BJ (cell line): ENCODE measurements around the gene WBP4. TPM values are rescaled to one million over a fixed set of nuclear protein-coding genes. Genes with fewer than 3 reads are reported as not detected.
"Not testable (repeated sequence)": the region's sequence is repeated elsewhere in the genome, so short reads cannot be mapped to it uniquely, and the experiment has no call there.

Source experiments
- CTCF ChIA-PET: fragments of 350-600 bp; formaldehyde crosslinking; extraction: SDS; loops from one replicate; lab custom pipeline; 2021; ENCODE audit warnings: antibody characterized with exemption, inconsistent platforms; lab: Yijun Ruan, JAX
- POLR2A ChIA-PET: fragments of 300-600 bp; sonication (Branson Sonifier 250); formaldehyde crosslinking; extraction: SDS; loops from one replicate; lab custom pipeline; 2021; ENCODE audit warnings: antibody characterized with exemption; lab: Charles Lee
- DNase-seq: peaks from one replicate; pipeline ENCODE4 v3.0.0-alpha.2; 2011; ENCODE audit warnings: low read depth
- H3K27me3 ChIP-seq: 2 replicates; pipeline ENCODE4 v1.6.0; 2011; ENCODE audit warnings: low read length; ENCODE audit not compliant: control insufficient read depth, insufficient read depth
- H3K36me3 ChIP-seq: 2 replicates; pipeline ENCODE4 v1.5.1; 2011; ENCODE audit warnings: low read length; ENCODE audit not compliant: control insufficient read depth, insufficient read depth
- H3K4me3 ChIP-seq: 2 replicates; pipeline ENCODE4 v1.5.1; 2011; ENCODE audit warnings: low read depth, mild to moderate bottlenecking, control low read depth, low read length
- polyA plus RNA-seq: library from polyadenylated mRNA; depleted of rRNA; stranded (reverse); fragments of >200 nt; gene quantifications from 2 replicates; pipeline ENCODE4 v1.2.3, GENCODE V29; 2011; rRNA removed
- small RNA-seq: library from RNA; depleted of rRNA; stranded (forward); fragments of <200 nt; gene quantifications from one replicate; pipeline ENCODE3, GENCODE V24; 2012; ENCODE audit warnings: low replicate concordance, low read depth; ENCODE audit not compliant: insufficient read length
- TF ChIP-seq, protein P1 (sequence below): IDR thresholded peaks from 2 replicates; pipeline ENCODE4 v1.5.1; 2011; ENCODE audit warnings: low read depth, mild to moderate bottlenecking, control low read depth, inconsistent platforms, low read length, moderate library complexity; ENCODE audit not compliant: insufficient read depth

WBP4 gene
- polyA plus RNA-seq, 1 experiment: 4.9 TPM

DNA sequence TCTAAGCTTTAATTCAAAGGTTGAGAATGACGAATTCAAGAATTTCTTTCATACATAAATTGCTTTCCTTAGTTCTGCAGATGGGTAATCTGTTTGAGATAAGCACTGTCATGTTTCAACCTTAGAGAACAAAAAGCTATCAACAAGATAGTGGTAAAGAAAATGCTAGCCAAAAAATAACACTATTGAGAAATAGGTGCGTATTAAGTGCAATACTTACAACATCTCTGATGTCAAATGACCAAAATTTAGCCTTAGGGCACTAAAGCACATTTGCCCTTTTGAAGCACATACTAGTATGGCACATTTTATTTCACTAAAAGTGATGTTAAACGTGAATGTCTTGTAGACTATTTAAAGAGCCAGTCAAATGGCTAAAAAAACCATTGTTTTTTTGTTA is 66.4 kb downstream of the WBP4 start:
- Histone ChIP-seq H3K36me3 (no peaks in the 10 kb centered on the region; the same call in 1 of the 2 replicates), H3K27me3 (no peaks in the 10 kb centered on the region), H3K4me3 (no peak overlapping the region)
- TF ChIP-seq, protein P1, sequence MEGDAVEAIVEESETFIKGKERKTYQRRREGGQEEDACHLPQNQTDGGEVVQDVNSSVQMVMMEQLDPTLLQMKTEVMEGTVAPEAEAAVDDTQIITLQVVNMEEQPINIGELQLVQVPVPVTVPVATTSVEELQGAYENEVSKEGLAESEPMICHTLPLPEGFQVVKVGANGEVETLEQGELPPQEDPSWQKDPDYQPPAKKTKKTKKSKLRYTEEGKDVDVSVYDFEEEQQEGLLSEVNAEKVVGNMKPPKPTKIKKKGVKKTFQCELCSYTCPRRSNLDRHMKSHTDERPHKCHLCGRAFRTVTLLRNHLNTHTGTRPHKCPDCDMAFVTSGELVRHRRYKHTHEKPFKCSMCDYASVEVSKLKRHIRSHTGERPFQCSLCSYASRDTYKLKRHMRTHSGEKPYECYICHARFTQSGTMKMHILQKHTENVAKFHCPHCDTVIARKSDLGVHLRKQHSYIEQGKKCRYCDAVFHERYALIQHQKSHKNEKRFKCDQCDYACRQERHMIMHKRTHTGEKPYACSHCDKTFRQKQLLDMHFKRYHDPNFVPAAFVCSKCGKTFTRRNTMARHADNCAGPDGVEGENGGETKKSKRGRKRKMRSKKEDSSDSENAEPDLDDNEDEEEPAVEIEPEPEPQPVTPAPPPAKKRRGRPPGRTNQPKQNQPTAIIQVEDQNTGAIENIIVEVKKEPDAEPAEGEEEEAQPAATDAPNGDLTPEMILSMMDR: no peak
- no peak for DNase-seq
- ChIA-PET CTCF (no interaction called here), POLR2A (no interaction called here)

DNA sequence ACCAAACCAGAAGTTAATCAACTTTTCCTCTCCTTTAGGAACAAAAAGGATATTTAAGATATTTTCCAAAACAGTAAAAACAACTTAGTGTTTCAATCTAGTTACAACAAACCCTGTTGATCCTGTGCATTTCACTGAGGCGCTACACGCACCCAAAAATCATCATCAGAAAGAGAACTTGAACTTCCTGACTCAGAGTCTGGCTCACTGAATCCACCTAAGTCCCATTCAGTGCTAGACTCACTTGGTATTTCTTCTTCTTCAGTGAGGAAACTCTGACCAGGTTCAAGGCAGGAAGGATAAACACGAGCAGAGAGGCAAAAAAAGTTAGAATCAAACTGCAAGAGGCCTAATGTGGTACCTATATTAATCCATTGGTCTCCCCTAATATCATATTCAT is 69.0 kb downstream of the WBP4 start:
- H3K36me3 ChIP-seq: no peaks in the 10 kb centered on the region; the same call in 1 of the 2 replicates
- peak overlapping the region; percentile 2; the same call in 1 of the 2 replicates for H3K4me3 ChIP-seq
- TF ChIP-seq, protein P1: no peak
- no peak for DNase-seq
- no peaks in the 10 kb centered on the region for H3K27me3 ChIP-seq
- POLR2A ChIA-PET: no interaction called here
- CTCF ChIA-PET: no interaction called here

DNA sequence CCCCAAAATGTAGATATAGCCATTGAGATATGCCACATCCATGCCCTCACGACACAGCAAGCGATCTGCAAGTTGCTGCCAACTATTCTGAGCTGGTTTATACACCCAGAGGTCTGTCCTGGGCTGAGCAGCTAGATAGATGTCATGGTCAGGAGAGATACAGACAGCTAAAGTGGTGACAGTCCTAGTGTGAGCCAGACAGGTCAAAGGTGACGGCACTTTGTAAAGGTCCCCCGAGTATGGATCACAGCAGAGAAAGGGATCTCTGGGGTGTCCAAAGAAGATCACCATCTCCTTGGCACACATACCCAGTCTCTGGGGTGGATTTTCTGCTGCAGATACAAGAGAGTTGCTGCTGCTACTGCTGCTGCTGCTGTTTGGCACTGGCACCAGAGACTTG is 69.9 kb downstream of the WBP4 start:
- H3K36me3 ChIP-seq, DNase-seq, POLR2A ChIA-PET, H3K27me3 ChIP-seq, H3K4me3 ChIP-seq, CTCF ChIA-PET: not testable (repeated sequence)

DNA sequence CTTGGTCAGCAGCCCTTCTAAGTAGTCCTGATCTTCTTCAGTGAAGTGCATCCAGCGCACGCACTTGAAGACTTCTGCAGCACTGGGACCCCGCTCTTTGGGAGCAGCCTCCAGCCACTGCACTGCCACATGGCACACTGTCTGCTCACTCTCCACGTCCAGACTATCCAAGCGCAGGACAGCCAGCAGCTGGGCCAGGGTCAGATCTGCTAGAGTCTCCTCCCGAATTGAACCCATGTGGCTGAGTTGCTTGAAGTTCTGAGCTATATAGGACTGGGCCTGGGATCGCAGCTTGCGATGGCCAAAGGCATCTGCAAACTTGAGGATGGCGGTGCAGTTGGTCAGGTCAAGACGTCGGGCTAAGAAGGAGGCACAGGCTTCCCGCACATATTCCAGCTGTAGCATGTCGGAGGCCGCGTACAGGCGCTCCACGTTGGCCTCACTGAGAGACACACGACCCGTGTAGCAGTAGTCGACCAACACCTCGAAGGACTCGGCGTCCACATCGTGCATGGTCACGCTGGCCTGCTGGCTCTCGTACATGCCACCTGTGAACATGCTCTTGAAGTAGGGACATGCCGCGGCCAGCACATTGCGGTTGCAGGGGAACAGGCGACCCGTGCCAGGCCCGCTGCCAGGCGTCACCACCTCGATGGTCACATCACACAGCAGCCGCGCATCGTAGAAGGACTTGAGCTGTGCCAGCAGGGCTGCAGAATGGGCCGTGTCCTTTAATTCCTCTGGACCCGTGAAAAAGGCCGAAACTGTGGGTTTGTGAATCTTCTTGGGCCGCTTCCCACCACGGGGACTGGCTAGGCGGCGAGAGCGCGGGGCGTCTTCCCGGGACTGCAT is 70.6 kb downstream of the WBP4 start:
- DNase-seq, POLR2A ChIA-PET, H3K27me3 ChIP-seq, H3K36me3 ChIP-seq: not testable (repeated sequence)
- H3K4me3 ChIP-seq: peak overlapping the region; percentile 62
- CTCF ChIA-PET: interaction anchor here (0.7 kb wide), 1 partner anchor 34 kb away, joined by 3 read pairs; no protein-coding TSS in a partner anchor

DNA sequence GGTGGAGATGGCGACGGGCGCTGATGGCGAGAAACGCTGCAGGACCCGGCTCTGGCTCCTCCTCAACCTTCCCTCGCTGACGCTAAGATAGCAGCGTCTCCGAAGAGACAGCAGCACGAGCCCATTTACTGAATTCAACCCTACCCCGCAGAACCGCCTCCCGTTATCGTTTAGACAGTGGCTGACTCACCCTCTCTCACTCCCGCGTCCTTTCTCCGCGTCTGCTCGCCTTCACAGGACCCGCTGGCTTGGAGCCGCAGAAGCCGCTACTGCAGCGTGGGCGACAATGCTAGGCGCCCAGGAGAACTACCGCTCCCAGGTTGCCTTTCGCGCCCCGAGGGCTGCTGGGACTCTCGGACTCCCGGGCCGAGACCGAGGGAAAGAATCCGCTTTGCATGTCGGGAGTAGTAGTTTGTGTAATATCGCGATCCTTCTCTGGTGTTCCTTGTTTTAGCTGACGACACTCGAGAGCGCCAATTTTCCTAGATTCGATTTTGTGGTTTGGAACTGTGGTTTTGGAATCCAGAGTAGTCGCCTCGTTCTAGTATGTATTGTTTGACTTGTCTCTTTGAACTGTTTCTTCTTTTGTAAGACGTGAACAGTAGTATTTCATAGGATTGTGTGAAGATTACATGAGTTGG is 71.3 kb downstream of the WBP4 start, which contains the start of gene KBTBD6:
Gene KBTBD6, minus strand, starts transcription at position 291 of the 641 bp plus-strand sequence. CDS start 291 bp downstream, outside the sequence.
- POLR2A ChIA-PET: interaction anchor here (0.7 kb wide), 1 partner anchor 71 kb away, joined by 3 read pairs; no protein-coding TSS in a partner anchor
- CTCF ChIA-PET: interaction anchor here (0.7 kb wide), 1 partner anchor 35 kb away, joined by 3 read pairs; no protein-coding TSS in a partner anchor

More for the DNA sequence above, 71.3 kb downstream of the WBP4 start, which contains the start of gene KBTBD6:
- peak within 1 kb of the TSS; percentile 62 for H3K4me3 ChIP-seq
- no peaks in the 10 kb centered on the region for H3K36me3 ChIP-seq
- TF ChIP-seq, protein P1: no peak
- no peaks in the 10 kb centered on the region for H3K27me3 ChIP-seq
- DNase-seq: peak; percentile 96

Small RNA genes lying within 50 kb of the gene (small RNA-seq; reads per million reads assigned to genes)
- not detected for gene MIR3168
- not detected for gene RN7SL597P

Other genes starting within 250 kb of the WBP4 start
- gene ELF1, start 42.2 kb upstream of the WBP4 start, polyA plus RNA-seq: 35.8 and 41.7 TPM in 2 replicates
- gene KBTBD6, start 71.3 kb downstream of the WBP4 start, polyA plus RNA-seq: 5.1 and 5.7 TPM in 2 replicates
- 3.2 and 3.4 TPM in 2 replicates for gene KBTBD7, start 133.1 kb downstream of the WBP4 start, polyA plus RNA-seq
- gene MTRF1, start 202.1 kb downstream of the WBP4 start, polyA plus RNA-seq: 5.2 and 8.7 TPM in 2 replicates
- gene NAA16, start 249.8 kb downstream of the WBP4 start, polyA plus RNA-seq: 4.8 and 9.1 TPM in 2 replicates